K562 (cell line): Measurements from ENCODE around the gene CYRIA. TPM values are rescaled to one million over a fixed set of nuclear protein-coding genes. Genes with fewer than 3 reads are reported as not detected.

ENCODE experiments used
- CCAR2 ChIP-seq: fragments of 200-400 bp; formaldehyde crosslinking; IDR thresholded peaks from 2 replicates; pipeline ENCODE4 v1.6.1; 2017; ENCODE audit warnings: mild to moderate bottlenecking, low read depth, low read length
- CREB1 ChIP-seq, 2 experiments: sonication (generic) in 1 of 2; formaldehyde crosslinking in 1 of 2; IDR thresholded peaks; 2 replicates each; pipeline versions ENCODE4 v1.6.1 to v1.8.0; 2012 to 2022; ENCODE audit warnings: inconsistent platforms in 1 of 2, mild to moderate bottlenecking in 1 of 2, missing genetic modification reagents in 1 of 2, moderate library complexity in 1 of 2
- EHMT2 ChIP-seq: fragments of 450-650 bp; IDR thresholded peaks from 2 replicates; pipeline ENCODE4 v1.6.1; 2018; ENCODE audit warnings: antibody characterized with exemption
- ELF2 ChIP-seq: fragments of 250-450 bp; sonication (Bioruptor Pico); IDR thresholded peaks from 2 replicates; pipeline ENCODE4 v1.5.0; 2021; ENCODE audit warnings: mild to moderate bottlenecking
- FOXO4 ChIP-seq: fragments of 450-650 bp; formaldehyde crosslinking; IDR thresholded peaks from 2 replicates; pipeline ENCODE4 v1.4.0; 2020; ENCODE audit warnings: mild to moderate bottlenecking, moderate library complexity
- GABPA ChIP-seq: fragments of 200-800 bp; sonication (Bioruptor generic); conservative IDR thresholded peaks from 2 replicates; pipeline ENCODE4 v1.6.1; 2016; ENCODE audit warnings: low read depth, missing genetic modification characterization, missing compliant biosample characterization
- MLLT1 ChIP-seq, 2 experiments: fragments of 450-650 bp; IDR thresholded peaks; 2 replicates each; pipeline ENCODE4 v1.6.1; 2016
- PBX2 ChIP-seq, 2 experiments: IDR thresholded peaks in 1 of 2; conservative IDR thresholded peaks in 1 of 2; 2 replicates each; pipeline ENCODE4 v1.6.1; 2016; ENCODE audit warnings: low read depth in 2 of 2, mild to moderate bottlenecking in 1 of 2, missing compliant biosample characterization in 1 of 2, missing genetic modification characterization in 1 of 2, moderate library complexity in 1 of 2
- PTTG1 ChIP-seq: fragments of 450-650 bp; IDR thresholded peaks from 2 replicates; pipeline ENCODE4 v1.6.1; 2016; ENCODE audit warnings: low read depth, mild to moderate bottlenecking, missing genetic modification characterization, missing compliant biosample characterization
- RFX1 ChIP-seq: fragments of 450-650 bp; IDR thresholded peaks from 2 replicates; pipeline ENCODE4 v1.6.1; 2016; ENCODE audit warnings: mild to moderate bottlenecking, moderate library complexity
- STAT5B ChIP-seq: fragments of 250-450 bp; sonication (Bioruptor Pico); IDR thresholded peaks from 2 replicates; pipeline ENCODE4 v1.8.0; 2021; ENCODE audit warnings: mild to moderate bottlenecking, inconsistent platforms
- TAF15 ChIP-seq: fragments of 200-400 bp; formaldehyde crosslinking; IDR thresholded peaks from 2 replicates; pipeline ENCODE4 v1.6.1; 2017; ENCODE audit warnings: mild to moderate bottlenecking, low read depth, low read length, moderate library complexity
- TEAD2 ChIP-seq: fragments of 450-650 bp; IDR thresholded peaks from 2 replicates; pipeline ENCODE4 v1.6.1; 2016; ENCODE audit warnings: missing genetic modification characterization, control low read depth, missing compliant biosample characterization
- THAP7 ChIP-seq: fragments of 250-450 bp; sonication (Bioruptor Pico); IDR thresholded peaks from 2 replicates; pipeline ENCODE4 v1.5.0; 2021
- YBX1 ChIP-seq: fragments of 450-650 bp; IDR thresholded peaks from 2 replicates; pipeline ENCODE4 v1.7.1; 2016; ENCODE audit warnings: mild to moderate bottlenecking
- ZNF212 ChIP-seq: fragments of 450-650 bp; formaldehyde crosslinking; IDR thresholded peaks from 2 replicates; pipeline ENCODE4 v1.4.0; 2020; ENCODE audit warnings: mild to moderate bottlenecking
- ZNF766 ChIP-seq: fragments of 200-800 bp; sonication (Bioruptor generic); conservative IDR thresholded peaks from 2 replicates; pipeline ENCODE4 v1.6.1; 2016; ENCODE audit warnings: missing genetic modification characterization, missing compliant biosample characterization
- polyA plus RNA-seq, 8 experiments: library from polyadenylated mRNA; depleted of rRNA in 4 of 8; stranded (reverse) in 5 of 8; unstranded in 3 of 8; fragments of >200 nt; fragmentation: Nextera tagmentation in 2 of 8; fragmentation: Illumina TruSeq in 1 of 8; extraction: Ambion mirVana in 2 of 8; extraction: Trizol in 1 of 8; gene quantifications; 2 replicates each; pipeline versions ENCODE4 v1.2.1 to v1.2.3, GENCODE V29; 2011 to 2014; ENCODE audit warnings: inconsistent platforms in 1 of 8, missing spikeins in 1 of 8
- total RNA-seq, 7 experiments: library from RNA; depleted of rRNA in 6 of 7; stranded (reverse); fragments of >200 nt in 6 of 7; fragmentation: Illumina TruSeq in 2 of 7; extraction: Trizol in 2 of 7; gene quantifications; 2 replicates each; pipeline versions ENCODE4 v1.2.1 to v1.2.3, GENCODE V29; 2011 to 2021; ENCODE audit warnings: low replicate concordance in 1 of 7
- TF ChIP-seq, protein P1 (sequence below): fragments of 450-650 bp; IDR thresholded peaks from 2 replicates; pipeline ENCODE4 v1.6.1; 2014; ENCODE audit warnings: low read depth, mild to moderate bottlenecking, moderate library complexity, borderline replicate concordance

CYRIA gene
- total and polyA plus RNA-seq, 9 of the 15 experiments (the other 6 are each of a cell fraction or from before 2014, with no cell fraction given), result 0.84 to 5.6 (median 3.0) TPM

DNA sequence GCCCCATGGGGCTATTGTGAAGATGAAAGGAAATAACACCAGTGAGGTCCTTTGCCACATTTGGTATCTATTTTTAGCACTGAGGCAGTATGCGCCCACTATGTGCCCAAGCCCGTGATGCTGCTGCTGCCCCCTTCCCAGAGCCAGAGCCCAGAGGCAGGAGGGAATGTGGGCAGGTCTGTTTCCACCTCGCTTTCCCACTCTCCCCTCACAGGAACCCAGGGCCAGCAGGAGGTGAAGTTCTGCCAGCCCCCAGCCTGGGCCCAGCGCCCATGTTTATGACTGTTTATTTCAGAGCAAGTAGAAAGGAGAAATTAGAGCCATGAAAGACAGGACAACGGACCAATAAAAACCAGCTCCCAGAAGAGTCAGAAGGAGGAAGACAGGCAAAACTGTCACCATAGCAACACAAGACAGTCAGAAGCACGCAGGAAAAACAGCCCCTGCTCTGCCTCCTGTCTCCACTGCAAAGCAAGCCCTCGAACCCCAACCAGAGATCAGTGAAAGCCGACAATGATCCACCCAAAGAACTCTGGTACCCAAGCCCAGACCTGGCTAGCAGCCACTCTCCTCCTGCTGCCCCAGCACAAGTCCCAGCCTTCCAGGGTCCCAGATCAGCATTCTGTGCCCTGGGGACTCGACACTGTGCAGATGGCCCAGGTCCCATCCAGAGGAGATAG lies 1.4 kb downstream of the CYRIA start (continued):
- TF ChIP-seq CCAR2, result no peak
- no peak for TF ChIP-seq PTTG1 (tag)
- no peak for TF ChIP-seq TAF15
- TF ChIP-seq RFX1, result peak; percentile 86
- TF ChIP-seq STAT5B (CRISPR knock-in tag), result no peak
- no peak for TF ChIP-seq EHMT2
- no peak for TF ChIP-seq FOXO4 (CRISPR knock-in tag)
- no peak for TF ChIP-seq THAP7 (CRISPR knock-in tag)
- no peak for TF ChIP-seq YBX1
- TF ChIP-seq ZNF766, result no peak
- no peak for TF ChIP-seq PBX2 (CRISPR knock-in tag; IDR thresholded peaks at IDR 0.05; ENCODE audit: low read depth)
- TF ChIP-seq PBX2 (tag; conservative IDR thresholded peaks at IDR 0.05; ENCODE audit: low read depth), result peak; percentile 74
- no peak for TF ChIP-seq TEAD2
- TF ChIP-seq GABPA (tag), result 0 out of 2 replicates have a peak, but pooled peaks have one; percentile 7
- no peak for TF ChIP-seq CREB1 (IDR thresholded peaks at IDR 0.05)
- TF ChIP-seq CREB1 (CRISPR knock-in tag; IDR thresholded peaks at IDR 0.05), result no peak
- TF ChIP-seq ZNF212 (CRISPR knock-in tag), result no peak
- TF ChIP-seq ELF2 (CRISPR knock-in tag), result no peak
- no peak for TF ChIP-seq MLLT1 (IDR thresholded peaks at IDR 0.05)
- TF ChIP-seq, protein P1, sequence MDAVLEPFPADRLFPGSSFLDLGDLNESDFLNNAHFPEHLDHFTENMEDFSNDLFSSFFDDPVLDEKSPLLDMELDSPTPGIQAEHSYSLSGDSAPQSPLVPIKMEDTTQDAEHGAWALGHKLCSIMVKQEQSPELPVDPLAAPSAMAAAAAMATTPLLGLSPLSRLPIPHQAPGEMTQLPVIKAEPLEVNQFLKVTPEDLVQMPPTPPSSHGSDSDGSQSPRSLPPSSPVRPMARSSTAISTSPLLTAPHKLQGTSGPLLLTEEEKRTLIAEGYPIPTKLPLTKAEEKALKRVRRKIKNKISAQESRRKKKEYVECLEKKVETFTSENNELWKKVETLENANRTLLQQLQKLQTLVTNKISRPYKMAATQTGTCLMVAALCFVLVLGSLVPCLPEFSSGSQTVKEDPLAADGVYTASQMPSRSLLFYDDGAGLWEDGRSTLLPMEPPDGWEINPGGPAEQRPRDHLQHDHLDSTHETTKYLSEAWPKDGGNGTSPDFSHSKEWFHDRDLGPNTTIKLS, result no peak
